HEK293 (cell line): ENCODE measurements around the gene LRCH4.

Source experiments
- ZNF335 ChIP-seq: fragments of 450-650 bp; formaldehyde crosslinking; conservative IDR thresholded peaks from 2 replicates; pipeline ENCODE4 v1.5.1; 2016; ENCODE audit warnings: missing biosample characterization, missing genetic modification characterization
- TF ChIP-seq, protein P1 (sequence below): fragments of 450-650 bp; formaldehyde crosslinking; IDR thresholded peaks from 2 replicates; pipeline ENCODE4 v1.5.1; 2016; ENCODE audit warnings: missing biosample characterization, missing genetic modification characterization

GRCh38 chr7:100577103-100577502, 8.8 kb downstream of the LRCH4 start:
- TF ChIP-seq, protein P1, sequence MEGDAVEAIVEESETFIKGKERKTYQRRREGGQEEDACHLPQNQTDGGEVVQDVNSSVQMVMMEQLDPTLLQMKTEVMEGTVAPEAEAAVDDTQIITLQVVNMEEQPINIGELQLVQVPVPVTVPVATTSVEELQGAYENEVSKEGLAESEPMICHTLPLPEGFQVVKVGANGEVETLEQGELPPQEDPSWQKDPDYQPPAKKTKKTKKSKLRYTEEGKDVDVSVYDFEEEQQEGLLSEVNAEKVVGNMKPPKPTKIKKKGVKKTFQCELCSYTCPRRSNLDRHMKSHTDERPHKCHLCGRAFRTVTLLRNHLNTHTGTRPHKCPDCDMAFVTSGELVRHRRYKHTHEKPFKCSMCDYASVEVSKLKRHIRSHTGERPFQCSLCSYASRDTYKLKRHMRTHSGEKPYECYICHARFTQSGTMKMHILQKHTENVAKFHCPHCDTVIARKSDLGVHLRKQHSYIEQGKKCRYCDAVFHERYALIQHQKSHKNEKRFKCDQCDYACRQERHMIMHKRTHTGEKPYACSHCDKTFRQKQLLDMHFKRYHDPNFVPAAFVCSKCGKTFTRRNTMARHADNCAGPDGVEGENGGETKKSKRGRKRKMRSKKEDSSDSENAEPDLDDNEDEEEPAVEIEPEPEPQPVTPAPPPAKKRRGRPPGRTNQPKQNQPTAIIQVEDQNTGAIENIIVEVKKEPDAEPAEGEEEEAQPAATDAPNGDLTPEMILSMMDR: no peak
- no peak for TF ChIP-seq ZNF335 (tag by site-specific recombination)
